GM23338 (cell line): ENCODE data around the gene CNTNAP2. TPM values are rescaled to one million over a fixed set of nuclear protein-coding genes. Genes with fewer than 3 reads are reported as not detected.

Source experiments
- ATAC-seq: fragments of 200-7000 bp; cut with Tn5 transposase; 3 replicates; pipeline ENCODE4 v1.9.1; 2020
- DNase-seq: peaks from one replicate; pipeline ENCODE4 v3.0.0-alpha.2; 2015; ENCODE audit warnings: low spot score
- H2AFZ ChIP-seq: fragments of 200-600 bp; sonication (generic); 2 replicates; pipeline ENCODE4 v1.8.0; 2016; ENCODE audit warnings: antibody characterized with exemption, mild to moderate bottlenecking, moderate library complexity
- H3F3A ChIP-seq: fragments of 200-600 bp; sonication (generic); replicated peaks from 2 replicates; pipeline ENCODE4 v1.8.0; 2017; ENCODE audit warnings: antibody characterized with exemption, mixed run types, low read depth
- H3K27ac ChIP-seq: fragments of 200-600 bp; sonication (generic); 2 replicates; pipeline ENCODE4 v1.6.1; 2016; ENCODE audit warnings: low read depth
- H3K27me3 ChIP-seq: fragments of 200-600 bp; sonication (generic); 2 replicates; pipeline ENCODE4 v1.8.0; 2016; ENCODE audit warnings: mild to moderate bottlenecking, mixed run types, moderate library complexity; ENCODE audit not compliant: insufficient read depth
- H3K36me3 ChIP-seq: fragments of 200-600 bp; sonication (generic); 2 replicates; pipeline ENCODE4 v1.8.0; 2016; ENCODE audit warnings: mild to moderate bottlenecking; ENCODE audit not compliant: insufficient read depth
- H3K4me1 ChIP-seq: fragments of 200-600 bp; sonication (generic); 2 replicates; pipeline ENCODE4 v1.8.0; 2016; ENCODE audit warnings: mild to moderate bottlenecking, moderate library complexity; ENCODE audit not compliant: insufficient read depth
- H3K4me2 ChIP-seq: fragments of 200-600 bp; sonication (generic); 2 replicates; pipeline ENCODE4 v1.7.1; 2017; ENCODE audit warnings: mixed run types
- H3K4me3 ChIP-seq: fragments of 200-600 bp; sonication (generic); 2 replicates; pipeline ENCODE4 v1.6.1; 2016; ENCODE audit warnings: mixed run types
- H3K79me2 ChIP-seq: fragments of 200-600 bp; sonication (generic); replicated peaks from 2 replicates; pipeline ENCODE4 v1.8.0; 2017; ENCODE audit warnings: mild to moderate bottlenecking; ENCODE audit not compliant: insufficient read depth
- H3K9me2 ChIP-seq: fragments of 200-600 bp; sonication (generic); 2 replicates; pipeline ENCODE4 v1.8.0; 2017; ENCODE audit not compliant: insufficient read depth
- H4K20me1 ChIP-seq: fragments of 200-600 bp; sonication (generic); replicated peaks from 2 replicates; pipeline ENCODE4 v1.8.0; 2017; ENCODE audit warnings: mild to moderate bottlenecking; ENCODE audit not compliant: insufficient read depth
- H3K27ac Mint-ChIP-seq: 2 replicates; pipeline ENCODE4 v1.8.0; 2020; ENCODE audit warnings: inconsistent platforms, mild to moderate bottlenecking, moderate library complexity, mixed read lengths
- H3K27me3 Mint-ChIP-seq: 3 replicates; pipeline ENCODE4 v1.8.0; 2022; ENCODE audit warnings: low read depth, mild to moderate bottlenecking, moderate library complexity, mixed read lengths, inconsistent platforms; ENCODE audit not compliant: insufficient read depth, poor library complexity
- H3K36me3 Mint-ChIP-seq: 3 replicates; pipeline ENCODE4 v1.8.0; 2021; ENCODE audit warnings: low read depth, mild to moderate bottlenecking, inconsistent platforms, moderate library complexity, mixed read lengths
- H3K4me1 Mint-ChIP-seq: 3 replicates; pipeline ENCODE4 v1.8.0; 2020; ENCODE audit warnings: mild to moderate bottlenecking, inconsistent platforms, mixed read lengths
- H3K4me3 Mint-ChIP-seq: 3 replicates; pipeline ENCODE4 v1.8.0; 2021; ENCODE audit warnings: moderate library complexity, mild to moderate bottlenecking, inconsistent platforms, mixed read lengths
- H3K9me3 Mint-ChIP-seq: 3 replicates; pipeline ENCODE4 v1.8.0; 2020; ENCODE audit warnings: moderate library complexity, mild to moderate bottlenecking, inconsistent platforms, mixed read lengths
- CREB1 ChIP-seq: fragments of 250-450 bp; sonication (Bioruptor Pico); IDR thresholded peaks from 2 replicates; pipeline ENCODE4 v1.5.0; 2020; ENCODE audit warnings: low read depth, mild to moderate bottlenecking, moderate library complexity
- ETS1 ChIP-seq: IDR thresholded peaks from 2 replicates; pipeline ENCODE4 v1.6.1; 2016; ENCODE audit warnings: antibody characterized with exemption
- EZH2 ChIP-seq: fragments of 200-600 bp; sonication (generic); IDR thresholded peaks from one replicate; pipeline ENCODE4 v1.8.0; 2017; ENCODE audit warnings: antibody characterized with exemption, mild to moderate bottlenecking, low read depth; ENCODE audit not compliant: unreplicated experiment
- EZH2phosphoT487 ChIP-seq: fragments of 200-600 bp; sonication (generic); IDR thresholded peaks from one replicate; pipeline ENCODE4 v1.8.1; 2018; ENCODE audit warnings: antibody characterized with exemption; ENCODE audit not compliant: unreplicated experiment
- JUNB ChIP-seq: IDR thresholded peaks from one replicate; pipeline ENCODE4 v1.6.1; 2016; ENCODE audit warnings: antibody characterized with exemption; ENCODE audit not compliant: unreplicated experiment
- NANOG ChIP-seq: IDR thresholded peaks from 2 replicates; pipeline ENCODE4 v1.6.1; 2016; ENCODE audit warnings: antibody characterized with exemption, borderline replicate concordance
- REST ChIP-seq: IDR thresholded peaks from one replicate; pipeline ENCODE4 v1.6.1; 2018; ENCODE audit warnings: antibody characterized with exemption; ENCODE audit not compliant: unreplicated experiment
- STAT1 ChIP-seq: IDR thresholded peaks from one replicate; pipeline ENCODE4 v1.6.1; 2016; ENCODE audit warnings: antibody characterized with exemption; ENCODE audit not compliant: unreplicated experiment
- ZNF114 ChIP-seq: fragments of 250-450 bp; sonication (Bioruptor Pico); IDR thresholded peaks from 2 replicates; pipeline ENCODE4 v1.5.0; 2020; ENCODE audit warnings: mild to moderate bottlenecking, moderate library complexity
- ZNF331 ChIP-seq: fragments of 250-450 bp; sonication (Bioruptor Pico); IDR thresholded peaks from 2 replicates; pipeline ENCODE4 v1.5.0; 2020; ENCODE audit warnings: low read depth, mild to moderate bottlenecking, moderate library complexity
- polyA plus RNA-seq: library from polyadenylated mRNA; unstranded; fragments of >200 nt; fragmentation: Nextera tagmentation; extraction: Ambion mirVana; gene quantifications from 2 replicates; pipeline ENCODE4 v1.2.1, GENCODE V29; 2016
- total RNA-seq: library from RNA; depleted of rRNA; stranded (reverse); fragments of >200 nt; shearing (Covaris generic); gene quantifications from 2 replicates; pipeline ENCODE4 v1.2.3, GENCODE V29; 2014

CNTNAP2 gene
- total and polyA plus RNA-seq, 2 experiments from 2014 or later, result 38.2 to 61.3 TPM

- no peaks in the 10 kb centered on the region for H3K4me1 Mint-ChIP-seq
- no peak overlapping the region for H2AFZ ChIP-seq
- no peaks in the 10 kb centered on the region for H3F3A ChIP-seq
- no peaks in the 10 kb centered on the region for H3K79me2 ChIP-seq
- no peaks in the 10 kb centered on the region for H3K4me1 ChIP-seq
- H3K4me3 ChIP-seq, result no peak overlapping the region
- no peaks in the 10 kb centered on the region for H3K27me3 ChIP-seq
- peaks cover 16% of the 10 kb centered on the region; the same call in 2 of the 3 replicates for H3K9me3 Mint-ChIP-seq
- no peaks in the 10 kb centered on the region for H3K9me2 ChIP-seq
- ATAC-seq, result no peak
- H3K4me3 Mint-ChIP-seq, result no peak overlapping the region
- no peaks in the 10 kb centered on the region for H4K20me1 ChIP-seq
- TF ChIP-seq ZNF331 (CRISPR knock-in tag), result no peak
- no peak for TF ChIP-seq CREB1 (CRISPR knock-in tag)
- no peak for TF ChIP-seq ETS1
- no peak for TF ChIP-seq JUNB
- no peak for TF ChIP-seq STAT1
- no peak for TF ChIP-seq NANOG
- no peak overlapping the region for H3K27ac Mint-ChIP-seq
- H3K27me3 Mint-ChIP-seq, result no peaks in the 10 kb centered on the region
- no peak overlapping the region for H3K27ac ChIP-seq
- no peak for DNase-seq
- no peak overlapping the region for H3K4me2 ChIP-seq
- H3K36me3 ChIP-seq, result no peaks in the 10 kb centered on the region
- H3K36me3 Mint-ChIP-seq, result no peaks in the 10 kb centered on the region
Observed at GRCh38 chr7:148093375-148094166, 1977.0 kb downstream of the CNTNAP2 start.

- H3K4me2 ChIP-seq, result no peak overlapping the region
- H3K79me2 ChIP-seq, result no peaks in the 10 kb centered on the region
- no peak overlapping the region for H2AFZ ChIP-seq
- H4K20me1 ChIP-seq, result no peaks in the 10 kb centered on the region
- no peak overlapping the region for H3K27ac ChIP-seq
- Mint-ChIP-seq H3K27ac (no peak overlapping the region), H3K4me1 (no peaks in the 10 kb centered on the region), H3K4me3 (no peak overlapping the region), H3K9me3 (peaks cover 19% of the 10 kb centered on the region; the same call in 2 of the 3 replicates), H3K27me3 (peaks cover 3% of the 10 kb centered on the region), H3K36me3 (no peaks in the 10 kb centered on the region)
- H3K9me2 ChIP-seq, result no peaks in the 10 kb centered on the region
- no peaks in the 10 kb centered on the region for H3K36me3 ChIP-seq
- H3K27me3 ChIP-seq, result no peaks in the 10 kb centered on the region
- no peak overlapping the region for H3K4me3 ChIP-seq
- ATAC-seq (no peak), DNase-seq (no peak)
- no peaks in the 10 kb centered on the region for H3F3A ChIP-seq
- TF ChIP-seq EZH2 (no peak), ZNF114 (CRISPR knock-in tag) (no peak), ZNF331 (CRISPR knock-in tag) (no peak)
- no peaks in the 10 kb centered on the region for H3K4me1 ChIP-seq
Observed at GRCh38 chr7:148095066-148095465, 1978.5 kb downstream of the CNTNAP2 start.

- Mint-ChIP-seq H3K36me3 (no peaks in the 10 kb centered on the region), H3K9me3 (peaks cover 17% of the 10 kb centered on the region; the same call in 2 of the 3 replicates), H3K4me1 (peaks cover 22% of the 10 kb centered on the region), H3K4me3 (no peak overlapping the region), H3K27me3 (peaks cover 6% of the 10 kb centered on the region), H3K27ac (no peak overlapping the region)
- Histone ChIP-seq H3K4me1 (peaks cover 12% of the 10 kb centered on the region), H3K27ac (no peak overlapping the region), H3K4me2 (no peak overlapping the region), H3K4me3 (no peak overlapping the region), H3F3A (no peaks in the 10 kb centered on the region), H3K27me3 (no peaks in the 10 kb centered on the region), H2AFZ (no peak overlapping the region), H3K79me2 (no peaks in the 10 kb centered on the region), H3K36me3 (no peaks in the 10 kb centered on the region), H4K20me1 (no peaks in the 10 kb centered on the region), H3K9me2 (no peaks in the 10 kb centered on the region)
- ATAC-seq (no peak), DNase-seq (no peak)
- TF ChIP-seq JUNB (no peak), CREB1 (CRISPR knock-in tag) (no peak), ETS1 (no peak), EZH2phosphoT487 (no peak), STAT1 (no peak), REST (no peak), ZNF331 (CRISPR knock-in tag) (no peak)
Observed at GRCh38 chr7:148104136-148104716, 1987.6 kb downstream of the CNTNAP2 start.
